ENCODE data around the gene PTS. TPM values are rescaled to one million over a fixed set of nuclear protein-coding genes. Genes with fewer than 3 reads are reported as not detected.

PTS gene
- total RNA-seq, 1 donor from 2014 or later = 40.1 TPM

- no peaks in the 10 kb centered on the region for H3K9me3 Mint-ChIP-seq
- no peak for DNase-seq (ENCODE audit: low read depth, low spot score)
- TF ChIP-seq, protein P1, sequence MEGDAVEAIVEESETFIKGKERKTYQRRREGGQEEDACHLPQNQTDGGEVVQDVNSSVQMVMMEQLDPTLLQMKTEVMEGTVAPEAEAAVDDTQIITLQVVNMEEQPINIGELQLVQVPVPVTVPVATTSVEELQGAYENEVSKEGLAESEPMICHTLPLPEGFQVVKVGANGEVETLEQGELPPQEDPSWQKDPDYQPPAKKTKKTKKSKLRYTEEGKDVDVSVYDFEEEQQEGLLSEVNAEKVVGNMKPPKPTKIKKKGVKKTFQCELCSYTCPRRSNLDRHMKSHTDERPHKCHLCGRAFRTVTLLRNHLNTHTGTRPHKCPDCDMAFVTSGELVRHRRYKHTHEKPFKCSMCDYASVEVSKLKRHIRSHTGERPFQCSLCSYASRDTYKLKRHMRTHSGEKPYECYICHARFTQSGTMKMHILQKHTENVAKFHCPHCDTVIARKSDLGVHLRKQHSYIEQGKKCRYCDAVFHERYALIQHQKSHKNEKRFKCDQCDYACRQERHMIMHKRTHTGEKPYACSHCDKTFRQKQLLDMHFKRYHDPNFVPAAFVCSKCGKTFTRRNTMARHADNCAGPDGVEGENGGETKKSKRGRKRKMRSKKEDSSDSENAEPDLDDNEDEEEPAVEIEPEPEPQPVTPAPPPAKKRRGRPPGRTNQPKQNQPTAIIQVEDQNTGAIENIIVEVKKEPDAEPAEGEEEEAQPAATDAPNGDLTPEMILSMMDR (conservative IDR thresholded peaks at IDR 0.05) = no peak
- no peaks in the 10 kb centered on the region for H3K4me1 Mint-ChIP-seq
- H3K36me3 Mint-ChIP-seq (ENCODE audit: low read depth) = no peaks in the 10 kb centered on the region
- no peak overlapping the region for H3K4me3 Mint-ChIP-seq
- H3K27ac Mint-ChIP-seq (ENCODE audit: unreplicated experiment) = no peak overlapping the region
- H3K27me3 Mint-ChIP-seq (ENCODE audit: low read depth) = no peaks in the 10 kb centered on the region
Observed at GRCh38 chr11:112265659-112266409, 39.6 kb downstream of the PTS start.

DNA sequence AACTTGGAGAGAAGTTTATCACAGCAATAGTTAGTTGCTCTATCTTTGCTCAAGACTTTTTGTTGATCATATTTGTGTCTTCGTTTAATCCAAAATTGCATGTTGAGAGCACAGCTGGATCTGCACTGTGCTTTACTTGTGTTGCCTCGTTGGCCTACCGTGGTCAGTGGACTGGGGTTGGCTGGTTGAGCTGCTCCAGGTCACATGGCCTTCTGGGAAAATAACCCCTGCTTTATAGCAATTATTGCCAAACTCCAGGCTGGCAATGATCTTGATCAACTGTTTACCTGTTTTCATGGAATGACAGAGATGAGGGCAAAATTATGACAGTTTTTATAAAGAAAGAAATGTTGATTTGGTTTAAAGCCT lies 40.2 kb downstream of the PTS start:
- Mint-ChIP-seq H3K36me3 (ENCODE audit: low read depth) (no peaks in the 10 kb centered on the region), H3K4me1 (no peaks in the 10 kb centered on the region), H3K27me3 (ENCODE audit: low read depth) (no peaks in the 10 kb centered on the region), H3K9me3 (no peaks in the 10 kb centered on the region), H3K27ac (ENCODE audit: unreplicated experiment) (no peak overlapping the region), H3K4me3 (no peak overlapping the region)
- TF ChIP-seq, protein P1 (conservative IDR thresholded peaks at IDR 0.05) = no peak
- DNase-seq (ENCODE audit: low read depth, low spot score) = no peak

GRCh38 chr11:112267188-112267591 lies 41.0 kb downstream of the PTS start:
- TF ChIP-seq, protein P1 (conservative IDR thresholded peaks at IDR 0.05) = no peak
- H3K4me1 Mint-ChIP-seq = no peaks in the 10 kb centered on the region
- no peaks in the 10 kb centered on the region for H3K27me3 Mint-ChIP-seq (ENCODE audit: low read depth)
- no peaks in the 10 kb centered on the region for H3K9me3 Mint-ChIP-seq
- no peak overlapping the region for H3K4me3 Mint-ChIP-seq
- H3K27ac Mint-ChIP-seq (ENCODE audit: unreplicated experiment) = no peak overlapping the region
- no peaks in the 10 kb centered on the region for H3K36me3 Mint-ChIP-seq (ENCODE audit: low read depth)
- no peak for DNase-seq (ENCODE audit: low read depth, low spot score)

GRCh38 chr11:112268406-112268805 lies 42.2 kb downstream of the PTS start:
- no peak overlapping the region for H3K4me3 Mint-ChIP-seq
- TF ChIP-seq, protein P1 (conservative IDR thresholded peaks at IDR 0.05) = no peak
- H3K4me1 Mint-ChIP-seq = no peaks in the 10 kb centered on the region
- no peak for DNase-seq (ENCODE audit: low read depth, low spot score)
- H3K36me3 Mint-ChIP-seq (ENCODE audit: low read depth) = no peaks in the 10 kb centered on the region
- H3K27ac Mint-ChIP-seq (ENCODE audit: unreplicated experiment) = no peak overlapping the region
- no peaks in the 10 kb centered on the region for H3K9me3 Mint-ChIP-seq
- H3K27me3 Mint-ChIP-seq (ENCODE audit: low read depth) = no peaks in the 10 kb centered on the region

- Mint-ChIP-seq H3K36me3 (ENCODE audit: low read depth) (no peaks in the 10 kb centered on the region), H3K9me3 (no peaks in the 10 kb centered on the region), H3K27ac (ENCODE audit: unreplicated experiment) (no peak overlapping the region), H3K4me3 (no peak overlapping the region), H3K4me1 (no peaks in the 10 kb centered on the region), H3K27me3 (ENCODE audit: low read depth) (no peaks in the 10 kb centered on the region)
- TF ChIP-seq, protein P1 (conservative IDR thresholded peaks at IDR 0.05) = no peak
- DNase-seq (ENCODE audit: low read depth, low spot score) = no peak
Observed at GRCh38 chr11:112269139-112269538, 42.9 kb downstream of the PTS start.
